Activated CD4-positive, alpha-beta T cell treated with anti-CD3 and anti-CD28 coated beads for 4 hours (primary cell): ENCODE results near the gene POLR3A.

ENCODE experiments used
- DNase-seq, 2 donors: peaks; one replicate each; pipeline ENCODE4 v3.0.0-alpha.2; 2020

The POLR3A gene

DNA sequence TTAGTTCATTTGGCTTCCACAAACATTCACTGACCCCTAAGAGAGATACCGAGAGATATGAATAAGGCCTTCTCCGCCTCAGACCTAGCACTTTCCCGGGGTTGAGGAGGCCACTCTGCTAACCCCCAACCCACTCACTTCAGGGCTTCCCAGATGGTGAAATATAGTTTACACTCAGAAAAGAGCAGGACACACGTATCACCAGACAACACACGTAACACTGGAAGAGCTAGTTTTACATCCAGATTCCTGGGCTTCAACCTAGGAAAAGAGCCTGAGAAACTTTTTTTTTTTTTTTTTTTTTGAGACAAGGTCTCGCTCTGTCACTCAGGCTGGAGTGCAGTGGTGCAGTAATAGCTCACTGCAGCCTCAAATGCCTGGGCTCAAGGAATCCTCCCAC is 87.5 kb downstream of the POLR3A start:
- DNase-seq = no peak

DNA sequence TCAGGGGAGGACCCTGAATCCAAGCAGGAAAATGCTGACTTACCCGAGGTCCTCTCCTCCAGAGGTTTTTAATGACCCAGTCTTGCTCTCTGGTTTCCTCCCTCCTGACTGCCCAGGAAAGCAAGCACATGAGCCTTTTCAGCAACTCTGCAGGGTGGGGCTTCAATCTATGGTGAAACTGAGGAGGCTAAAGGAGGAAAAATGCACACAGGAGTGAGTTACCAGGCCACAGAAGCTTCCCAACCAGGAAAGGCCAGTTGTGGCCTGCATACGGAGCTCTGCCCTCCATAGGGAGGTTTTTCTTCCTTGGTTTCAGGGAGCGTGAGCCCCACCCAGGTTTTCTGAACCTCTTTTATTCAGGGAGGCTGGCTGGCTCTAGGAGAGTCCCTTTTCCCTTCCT is 88.7 kb downstream of the POLR3A start:
- DNase-seq = no peak

DNA sequence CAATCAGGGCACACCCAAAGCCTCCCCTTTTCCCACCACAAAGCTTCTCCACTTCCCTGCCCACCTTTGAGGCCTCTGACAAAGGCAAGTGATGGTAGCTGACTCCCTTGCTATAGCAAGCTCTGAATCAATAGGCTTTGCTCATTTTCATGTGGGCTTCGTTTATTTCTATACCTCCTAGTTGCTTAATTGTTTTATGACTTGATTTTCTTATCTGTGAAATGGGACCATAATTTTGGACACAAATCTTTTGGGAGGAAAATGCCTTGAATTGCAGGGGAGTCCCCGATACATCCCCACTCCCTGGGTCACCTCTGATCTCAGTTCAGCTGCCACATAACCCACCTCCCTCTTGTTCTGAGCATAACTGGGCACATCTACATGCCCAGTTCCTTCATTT is 89.1 kb downstream of the POLR3A start:
- no peak for DNase-seq

DNA sequence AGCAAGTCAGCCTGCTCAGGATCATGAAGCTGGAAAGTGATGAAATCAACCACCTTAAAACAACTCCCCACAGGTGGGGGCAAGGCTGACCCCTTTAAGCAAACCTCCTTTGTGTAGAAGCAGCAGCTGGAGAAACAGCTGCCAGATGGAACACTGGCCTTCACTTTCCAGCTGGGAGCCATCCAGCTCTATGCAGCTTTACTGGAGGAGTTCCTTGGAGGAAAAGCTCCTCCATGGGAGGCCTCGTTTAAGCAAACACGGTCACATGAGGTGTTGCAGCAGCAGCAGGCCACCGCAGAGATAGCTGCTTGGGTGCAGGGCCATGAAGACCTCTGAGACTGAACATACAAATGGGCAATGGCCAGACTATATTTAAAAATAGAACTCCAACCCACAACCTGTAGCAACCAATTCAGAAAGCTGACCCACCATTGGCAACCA is 89.7 kb downstream of the POLR3A start:
- no peak for DNase-seq

DNA sequence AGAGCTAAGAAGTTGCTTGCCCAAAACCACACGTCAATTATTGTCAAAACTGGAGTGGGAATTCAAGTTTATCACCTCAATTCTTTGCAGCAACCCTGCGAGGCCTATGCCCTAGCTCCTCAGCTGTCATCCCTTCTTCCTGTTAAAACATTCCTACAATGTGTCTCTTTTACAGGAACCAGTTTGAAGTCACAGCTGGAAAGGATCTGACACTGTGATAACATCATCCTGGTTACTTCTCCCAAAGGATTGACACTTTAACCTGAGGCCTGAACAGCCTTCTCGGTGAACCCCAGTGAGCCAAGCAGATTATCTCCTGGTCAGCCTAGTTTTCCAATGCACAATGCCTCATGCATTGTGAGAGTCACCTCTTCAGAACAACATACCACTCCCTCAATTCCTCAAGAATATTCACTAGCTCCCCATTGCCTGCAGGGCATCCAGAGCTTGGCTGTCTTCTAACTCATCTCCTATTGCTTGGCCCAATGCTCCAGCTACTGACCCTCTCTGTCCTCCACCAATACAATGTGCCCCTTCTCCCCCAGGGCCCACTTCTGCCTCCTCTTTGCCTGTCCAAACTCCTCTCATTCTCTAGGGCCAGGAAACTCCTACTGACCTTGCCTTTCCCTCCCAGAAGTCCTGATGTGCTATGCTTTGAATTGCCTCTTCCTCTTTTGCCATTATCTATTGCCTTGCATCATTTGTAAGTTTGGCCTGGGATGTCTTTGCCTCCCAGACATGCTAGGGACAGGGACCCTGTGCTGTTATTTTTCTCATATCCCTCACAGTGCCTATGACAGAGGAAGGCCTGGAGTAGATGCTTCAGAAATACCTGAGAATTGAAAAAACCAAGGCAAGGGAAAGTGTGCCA is 92.4 kb downstream of the POLR3A start:
- DNase-seq = no peak

DNA sequence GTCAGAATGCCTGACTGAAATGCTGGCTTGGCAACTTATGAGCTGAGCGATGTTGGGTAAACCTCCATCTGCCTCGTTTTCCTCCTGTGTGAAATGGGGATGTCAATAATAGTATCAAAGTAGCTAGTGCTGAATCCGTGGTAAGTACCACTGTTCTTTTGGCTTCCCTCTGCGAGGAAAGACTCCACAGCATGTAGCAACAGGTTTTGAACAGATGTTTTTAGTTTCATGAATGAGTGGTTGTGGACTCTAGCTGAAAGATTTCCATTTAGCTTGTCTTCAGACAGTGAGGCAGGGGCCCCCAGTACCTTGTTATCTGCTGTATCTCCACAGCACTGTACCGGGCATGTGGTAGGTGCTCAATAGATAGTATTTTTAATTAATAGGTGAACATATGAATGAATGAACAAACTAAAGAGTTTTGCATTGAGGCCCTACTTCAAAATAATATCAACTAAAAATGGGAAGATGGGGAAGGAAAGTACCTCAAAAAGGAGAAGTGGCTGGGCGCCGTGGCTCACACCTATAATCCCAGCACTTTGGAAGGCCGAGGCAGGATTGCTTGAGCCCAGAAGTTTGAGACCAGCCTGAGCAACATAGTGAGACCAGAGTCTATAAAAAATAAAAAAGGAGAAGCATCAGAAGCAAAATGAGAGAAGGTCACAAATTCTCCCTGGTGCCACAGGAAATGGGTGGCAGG is 97.1 kb downstream of the POLR3A start:
- no peak for DNase-seq

DNA sequence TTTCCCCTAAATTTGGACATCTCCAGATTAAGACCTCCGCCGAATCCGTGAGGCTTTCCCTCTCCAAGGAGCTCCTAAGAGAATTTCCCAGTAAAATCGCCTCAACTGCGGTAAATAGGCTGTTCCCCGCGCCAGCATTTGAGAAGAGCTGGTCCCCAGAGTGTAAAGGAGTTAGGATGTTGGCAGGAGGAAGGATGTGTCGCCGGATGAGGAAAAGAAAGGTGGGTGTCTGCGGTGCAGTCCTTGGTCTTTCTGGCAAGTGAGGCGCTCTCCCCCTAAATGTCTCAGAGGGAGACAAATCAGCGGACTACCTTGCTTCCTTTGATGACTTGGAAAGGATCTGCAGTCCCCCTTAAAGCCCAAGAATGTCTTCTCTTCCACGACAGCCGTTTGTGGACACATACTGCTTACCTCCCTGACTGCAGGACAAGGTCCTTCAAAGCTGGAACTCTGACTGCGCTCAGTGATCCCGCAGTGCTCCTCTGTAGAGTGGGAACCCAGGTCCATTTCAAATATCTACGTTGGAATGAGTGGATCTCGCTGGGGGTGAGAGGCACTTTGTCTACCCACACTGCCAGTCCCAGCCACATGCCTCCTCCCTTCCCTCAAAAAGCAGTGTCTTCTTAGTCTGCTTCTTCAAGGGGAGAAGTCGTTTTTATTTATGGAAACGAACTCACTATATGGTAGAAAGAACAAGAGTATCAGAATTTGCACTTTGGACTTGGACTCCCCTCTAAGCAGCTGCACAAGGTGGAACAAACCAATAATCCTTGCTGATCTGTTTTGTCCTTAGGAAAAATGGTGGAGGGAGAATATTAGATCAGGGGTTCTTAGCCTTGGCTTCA is 101.7 kb downstream of the POLR3A start:
- no peak for DNase-seq

DNA sequence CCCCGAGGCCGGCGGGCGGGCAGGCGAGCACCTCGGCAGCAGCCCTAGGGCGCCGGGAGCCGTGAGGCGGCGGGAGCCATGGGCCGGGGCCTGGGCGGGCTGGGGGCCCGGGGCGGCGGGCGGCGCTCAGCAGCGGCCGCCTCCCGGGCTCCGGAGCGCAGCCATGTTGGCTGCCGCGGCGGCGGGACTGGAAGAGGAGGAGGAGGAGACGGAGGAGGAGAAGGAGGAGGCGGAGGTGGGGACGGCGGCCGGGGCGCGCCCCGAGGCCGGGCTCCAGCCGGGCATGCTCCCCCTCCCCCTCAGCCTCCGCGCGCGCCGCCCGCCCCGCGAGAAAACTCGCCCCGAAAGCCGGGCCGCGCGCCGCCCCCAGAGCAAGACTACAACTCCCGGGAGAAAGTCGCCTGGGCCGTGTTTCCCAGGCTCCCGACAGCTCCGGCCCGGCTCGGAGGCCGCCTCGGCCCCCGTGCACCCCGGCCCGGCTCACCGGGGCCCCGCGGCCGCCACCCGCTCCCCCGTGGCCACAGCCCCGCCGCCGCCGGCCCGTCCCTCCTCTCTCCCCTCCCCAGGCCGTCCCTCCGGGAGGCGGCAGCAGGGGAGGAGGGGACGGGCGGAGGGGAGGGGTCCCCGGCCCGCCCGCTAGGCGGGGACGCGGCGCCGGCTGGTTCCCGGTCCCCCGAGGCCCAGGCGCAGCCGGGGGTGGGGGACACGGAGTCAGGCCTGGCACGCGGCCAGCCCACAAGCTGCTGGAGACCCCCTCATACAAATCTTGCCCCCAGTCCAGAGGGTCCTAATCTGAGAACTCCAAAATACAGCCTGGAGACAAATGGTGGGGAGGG is 102.5 kb downstream of the POLR3A start, which contains the start of gene DLG5:
Gene DLG5 (minus strand): TSS at position 190 of the 836 bp plus-strand sequence. CDS start 235 bp downstream, outside the sequence.
- DNase-seq = peak in 1 of 2 donors; percentile 3

DNA sequence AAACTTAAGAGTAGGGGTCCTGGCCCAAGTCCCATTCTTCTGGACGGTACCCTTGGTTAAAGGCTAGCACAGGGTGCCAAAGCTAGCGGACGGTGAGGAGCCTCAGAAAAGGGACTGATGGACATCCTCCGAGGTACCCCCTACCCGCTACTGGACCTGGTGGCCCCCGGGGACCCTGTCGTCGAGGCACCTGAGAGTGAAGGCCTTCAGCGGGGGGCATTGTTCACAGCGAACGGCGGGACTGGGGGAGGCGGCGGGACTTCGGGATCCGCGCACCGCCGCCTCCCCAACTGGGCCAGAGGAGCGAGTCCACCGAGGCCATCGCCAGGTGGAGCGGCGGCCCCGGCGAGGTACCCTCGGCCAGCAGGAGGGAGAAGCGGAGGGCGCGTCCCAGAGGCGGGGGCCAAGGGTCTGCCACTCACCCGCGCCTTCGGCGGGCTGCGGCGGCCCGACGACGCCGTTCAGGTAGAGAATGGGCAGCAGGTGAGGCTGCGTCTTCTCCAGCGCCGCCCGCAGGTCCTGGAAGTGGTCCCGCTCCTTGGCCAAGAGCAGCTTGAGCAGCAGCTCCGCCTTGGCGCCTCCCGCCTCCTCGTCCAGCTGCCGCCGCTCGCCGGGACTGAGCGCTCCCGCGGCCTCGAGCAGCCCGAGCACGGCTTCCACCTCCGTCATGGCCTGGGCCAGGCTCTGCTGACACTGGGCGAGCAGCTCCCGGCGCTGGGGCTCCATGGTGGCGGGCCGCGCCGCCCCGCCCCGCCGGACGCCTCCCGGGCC is 103.3 kb downstream of the POLR3A start:
- DNase-seq = peak in 1 of 2 donors; percentile 3

DNA sequence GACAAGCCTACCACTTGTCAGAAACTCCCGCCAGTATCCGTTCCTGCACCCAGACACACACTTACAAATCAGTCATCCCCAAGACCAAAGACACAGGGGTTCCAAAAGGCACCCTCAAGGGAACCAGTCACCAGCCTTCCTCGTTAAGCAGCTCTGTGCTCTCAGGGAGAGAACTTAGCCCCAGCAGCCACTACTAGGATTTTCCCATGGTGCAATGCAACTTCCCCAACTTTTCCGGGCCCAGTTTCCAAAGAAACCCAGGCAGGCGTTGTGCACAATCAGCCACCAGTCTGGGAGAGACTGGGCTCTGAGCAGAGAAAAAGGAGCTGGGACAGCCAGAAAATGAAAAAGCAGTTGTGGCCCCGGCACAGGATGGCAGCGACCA is 103.9 kb downstream of the POLR3A start:
- no peak for DNase-seq

DNA sequence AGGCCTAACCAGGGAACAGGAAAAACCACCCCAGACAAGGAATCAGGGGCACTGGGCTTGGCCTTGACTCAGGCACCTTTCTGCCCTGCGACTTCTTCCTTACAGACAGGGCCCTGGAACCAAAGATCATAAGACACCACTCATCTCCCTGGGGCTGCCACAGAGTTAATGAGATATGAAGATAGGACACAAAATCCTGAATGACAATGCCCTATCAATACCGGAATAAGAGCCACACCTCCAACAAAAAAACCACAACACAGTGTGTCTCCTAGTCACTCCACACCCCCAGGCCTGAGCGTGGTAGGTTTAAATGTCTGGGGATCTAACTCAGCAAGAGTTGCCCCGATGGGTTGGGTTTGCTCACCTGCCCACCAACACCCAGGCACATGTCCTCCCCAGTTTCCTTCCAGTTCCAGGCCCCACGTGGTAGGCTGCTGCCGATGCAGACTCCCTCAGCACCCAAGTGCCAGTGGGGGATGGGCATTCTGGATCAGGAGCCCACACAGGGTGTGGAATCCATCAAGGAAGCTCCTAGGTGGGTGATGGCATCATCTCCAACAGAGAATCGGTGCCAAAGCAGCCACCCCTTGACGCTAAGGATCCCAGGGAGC is 106.6 kb downstream of the POLR3A start:
- DNase-seq = no peak

DNA sequence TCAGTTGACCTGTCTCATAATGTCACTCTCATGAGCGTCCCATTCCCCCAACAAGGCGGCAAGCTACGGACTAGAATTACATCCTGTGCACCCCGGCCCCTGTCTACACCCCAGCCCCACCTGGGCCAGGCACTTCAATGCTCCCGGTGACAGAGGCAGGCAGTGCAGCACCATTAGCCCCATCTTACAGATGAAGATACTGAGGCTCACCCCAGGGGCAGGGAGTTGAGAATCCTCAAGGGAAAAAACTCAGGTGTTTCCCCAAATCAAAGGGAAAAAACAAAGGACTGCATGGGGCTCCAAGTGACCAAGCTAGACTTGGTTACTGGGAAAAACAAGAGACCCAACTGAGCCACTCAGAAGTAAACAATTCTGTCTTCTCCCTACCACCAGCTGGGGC is 107.3 kb downstream of the POLR3A start:
- no peak for DNase-seq

DNA sequence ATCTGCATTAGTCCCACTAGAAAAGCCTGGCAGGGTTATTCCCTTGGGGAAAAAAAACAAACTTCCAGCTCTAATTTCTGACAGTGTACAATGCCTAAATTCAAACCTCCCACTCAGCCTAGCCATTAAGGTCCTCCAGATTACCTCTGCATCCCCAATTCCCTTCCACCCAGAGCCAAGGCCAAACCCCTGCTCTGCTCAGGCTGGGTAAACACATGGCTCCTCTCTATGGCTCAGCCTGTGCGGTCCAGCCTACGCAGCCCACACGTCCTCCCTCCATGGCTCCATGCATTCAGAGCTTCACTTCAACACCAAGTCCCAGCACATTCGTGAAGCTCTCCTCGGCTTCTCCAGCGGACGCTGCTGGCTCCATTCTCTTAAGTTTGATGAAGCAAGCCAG is 107.9 kb downstream of the POLR3A start:
- no peak for DNase-seq

DNA sequence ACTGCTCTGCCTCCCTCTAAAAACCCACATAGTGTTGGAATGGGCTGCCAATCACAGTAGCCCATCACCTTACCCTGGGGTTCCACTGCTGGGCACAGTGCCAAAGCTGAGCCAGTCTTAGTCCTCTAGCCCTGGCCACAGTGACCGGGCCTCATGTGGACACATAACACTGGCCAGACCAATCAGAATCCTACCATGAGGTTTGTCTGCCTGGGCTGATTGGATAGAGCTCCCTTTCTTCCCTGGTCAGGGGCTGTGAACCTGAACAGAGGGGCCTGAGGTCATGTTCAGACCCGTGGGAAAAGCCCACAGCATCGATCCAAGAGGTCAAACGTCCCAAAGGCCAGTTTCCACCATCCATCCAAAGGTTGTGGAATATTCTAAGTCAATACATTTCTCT is 108.8 kb downstream of the POLR3A start:
- no peak for DNase-seq

DNA sequence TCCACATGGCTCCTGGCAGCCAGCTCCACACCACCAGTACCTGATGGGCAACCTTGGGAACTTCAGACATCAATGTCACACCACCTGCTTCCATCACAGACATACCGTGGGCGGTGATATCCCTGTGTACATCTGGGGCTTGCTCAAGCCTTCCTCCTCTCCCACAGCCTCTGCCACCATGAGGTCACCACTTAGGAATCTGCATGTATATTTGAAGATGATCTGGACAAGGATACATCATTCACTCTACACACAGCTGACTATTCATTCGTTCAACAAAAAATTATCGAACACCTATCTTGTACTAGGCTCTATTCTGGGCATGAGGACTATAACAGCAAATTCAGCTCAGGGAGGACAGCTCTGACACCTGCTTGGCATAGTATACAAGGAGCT is 109.6 kb downstream of the POLR3A start:
- DNase-seq = no peak
